OCI-LY1 (cell line): Measurements from ENCODE around the gene PACSIN2.

ENCODE experiments used
- H2AFZ ChIP-seq: fragments of 200-600 bp; sonication (generic), shearing (Covaris generic); 2 replicates; pipeline ENCODE4 v1.6.0; 2014; ENCODE audit warnings: antibody characterized with exemption, mild to moderate bottlenecking, low read length
- H3F3A ChIP-seq: fragments of 200-600 bp; sonication (generic), shearing (Covaris generic); 2 replicates; pipeline ENCODE4 v1.6.0; 2014; ENCODE audit warnings: mild to moderate bottlenecking, antibody characterized with exemption, low read length, moderate library complexity; ENCODE audit not compliant: insufficient read depth
- H3K27ac ChIP-seq: fragments of 200-600 bp; sonication (generic); 2 replicates; pipeline ENCODE4 v1.5.1; 2014; ENCODE audit warnings: low read length, mixed run types, mild to moderate bottlenecking, low read depth; ENCODE audit not compliant: poor library complexity, severe bottlenecking
- H3K27me3 ChIP-seq: fragments of 200-600 bp; sonication (generic); 2 replicates; pipeline ENCODE4 v1.6.0; 2014; ENCODE audit warnings: antibody characterized with exemption, mild to moderate bottlenecking, low read length, moderate library complexity; ENCODE audit not compliant: insufficient read depth
- H3K36me3 ChIP-seq: fragments of 200-600 bp; sonication (generic); 2 replicates; pipeline ENCODE4 v1.6.1; 2014; ENCODE audit warnings: mild to moderate bottlenecking, antibody characterized with exemption, low read length, moderate library complexity, mixed read lengths; ENCODE audit not compliant: insufficient read depth
- H3K4me1 ChIP-seq: fragments of 200-600 bp; sonication (generic); 2 replicates; pipeline ENCODE4 v1.5.1; 2014; ENCODE audit warnings: mild to moderate bottlenecking, low read length, moderate library complexity; ENCODE audit not compliant: insufficient read depth, severe bottlenecking
- H3K4me2 ChIP-seq: fragments of 200-600 bp; sonication (generic), shearing (Covaris generic); 2 replicates; pipeline ENCODE4 v1.6.1; 2014; ENCODE audit warnings: low read length
- H3K4me3 ChIP-seq: fragments of 200-600 bp; sonication (generic); 2 replicates; pipeline ENCODE4 v1.5.1; 2014; ENCODE audit warnings: low read length, low read depth, mild to moderate bottlenecking, mixed read lengths; ENCODE audit not compliant: poor library complexity, severe bottlenecking
- H3K79me2 ChIP-seq: fragments of 200-600 bp; shearing (Covaris generic); 2 replicates; pipeline ENCODE4 v1.6.1; 2016; ENCODE audit warnings: mixed run types, low read length, mixed read lengths; ENCODE audit not compliant: insufficient read depth
- H3K9ac ChIP-seq: fragments of 200-600 bp; sonication (generic), shearing (Covaris generic); 2 replicates; pipeline ENCODE4 v1.6.1; 2014; ENCODE audit warnings: mild to moderate bottlenecking, low read length, mixed read lengths
- H3K9me2 ChIP-seq: fragments of 200-600 bp; sonication (generic), shearing (Covaris generic); 2 replicates; pipeline ENCODE4 v1.6.1; 2014; ENCODE audit warnings: low read depth, mild to moderate bottlenecking, low read length, mixed read lengths
- H3K9me3 ChIP-seq: fragments of 200-600 bp; shearing (Covaris generic); 2 replicates; pipeline ENCODE4 v1.6.1; 2014; ENCODE audit warnings: low read length, mixed read lengths
- H4K20me1 ChIP-seq: fragments of 200-600 bp; sonication (generic), shearing (Covaris generic); 2 replicates; pipeline ENCODE4 v1.6.0; 2016; ENCODE audit warnings: mild to moderate bottlenecking, low read length; ENCODE audit not compliant: insufficient read depth
- CTCF ChIP-seq: fragments of 200-600 bp; sonication (generic), shearing (Covaris generic); IDR thresholded peaks from 2 replicates; pipeline ENCODE4 v1.5.1; 2017; ENCODE audit warnings: mild to moderate bottlenecking, antibody characterized with exemption, low read length, moderate library complexity, mixed read lengths
- EZH2 ChIP-seq: fragments of 200-600 bp; sonication (generic), shearing (Covaris generic); IDR thresholded peaks from 2 replicates; pipeline ENCODE4 v1.8.0; 2017; ENCODE audit warnings: borderline replicate concordance, mixed run types, mild to moderate bottlenecking, antibody characterized with exemption, low read length, moderate library complexity, mixed read lengths

Gene PACSIN2

GRCh38 chr22:42862045-42862734, 152.8 kb downstream of the PACSIN2 start:
- Histone ChIP-seq H3K9ac (no peak overlapping the region), H2AFZ (no peak overlapping the region), H3K9me2 (no peaks in the 10 kb centered on the region), H3F3A (no peaks in the 10 kb centered on the region), H3K27me3 (peaks cover 5% of the 10 kb centered on the region; the same call in 1 of the 2 replicates), H4K20me1 (no peaks in the 10 kb centered on the region), H3K79me2 (no peaks in the 10 kb centered on the region), H3K4me2 (no peak overlapping the region), H3K4me3 (no peak overlapping the region), H3K9me3 (no peaks in the 10 kb centered on the region), H3K4me1 (no peaks in the 10 kb centered on the region), H3K27ac (no peak overlapping the region), H3K36me3 (no peaks in the 10 kb centered on the region; the same call in 1 of the 2 replicates)
- TF ChIP-seq EZH2 (no peak), CTCF (no peak)

DNA sequence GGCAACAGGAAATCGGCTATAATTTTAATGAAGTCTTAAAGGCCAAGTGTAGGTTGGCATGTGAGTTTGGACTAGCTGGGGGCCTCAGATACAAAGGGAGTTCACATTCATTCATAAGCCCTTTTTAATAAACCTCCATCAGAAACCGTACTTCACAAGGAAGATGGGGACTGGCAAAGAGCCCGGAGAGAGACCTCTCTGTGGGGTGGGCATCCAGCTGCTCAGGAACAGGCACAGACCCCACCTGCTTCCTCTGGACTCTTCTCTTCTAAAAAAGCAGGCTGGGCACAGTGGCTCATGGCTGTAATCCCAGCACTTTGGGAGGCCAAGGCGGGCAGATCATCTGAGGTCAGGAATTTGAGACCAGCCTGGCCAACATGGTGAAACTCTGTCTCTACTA, 154.0 kb downstream of the PACSIN2 start:
- no peak overlapping the region for H3K9ac ChIP-seq
- H2AFZ ChIP-seq, result no peak overlapping the region
- H3K27me3 ChIP-seq, result peaks cover 10% of the 10 kb centered on the region; the same call in 1 of the 2 replicates
- peaks cover 6% of the 10 kb centered on the region for H3K4me1 ChIP-seq
- no peak overlapping the region for H3K27ac ChIP-seq
- no peaks in the 10 kb centered on the region for H3K79me2 ChIP-seq
- H3K4me2 ChIP-seq, result no peak overlapping the region
- H3K9me3 ChIP-seq, result no peaks in the 10 kb centered on the region
- no peak overlapping the region for H3K4me3 ChIP-seq
- TF ChIP-seq EZH2 (no peak), CTCF (no peak)
- no peaks in the 10 kb centered on the region for H3F3A ChIP-seq
- H4K20me1 ChIP-seq, result no peaks in the 10 kb centered on the region
- no peaks in the 10 kb centered on the region; the same call in 1 of the 2 replicates for H3K36me3 ChIP-seq
- no peaks in the 10 kb centered on the region for H3K9me2 ChIP-seq

- Histone ChIP-seq H3K9ac (no peak overlapping the region), H3K4me2 (no peak overlapping the region)
These were observed 157.0 kb downstream of the PACSIN2 start for GRCh38 chr22:42857845-42858481.

More at GRCh38 chr22:42857845-42858481, 157.0 kb downstream of the PACSIN2 start:
- Histone ChIP-seq H3K9me2 (no peaks in the 10 kb centered on the region), H3K27me3 (peaks cover 15% of the 10 kb centered on the region; the same call in 1 of the 2 replicates), H3K36me3 (no peaks in the 10 kb centered on the region; the same call in 1 of the 2 replicates), H3K9me3 (no peaks in the 10 kb centered on the region), H4K20me1 (no peaks in the 10 kb centered on the region), H3K27ac (no peak overlapping the region), H2AFZ (no peak overlapping the region), H3F3A (no peaks in the 10 kb centered on the region), H3K4me3 (no peak overlapping the region), H3K79me2 (no peaks in the 10 kb centered on the region), H3K4me1 (peaks cover 7% of the 10 kb centered on the region)
- no peak for TF ChIP-seq EZH2
- TF ChIP-seq CTCF, result no peak
